Coronary artery (tissue), 2 donors: ENCODE data around the gene CRYBA2.

ENCODE experiments used
- DNase-seq: peaks from one replicate; pipeline ENCODE4 v3.0.0-alpha.2; 2017; ENCODE audit warnings: low spot score
- H3K27ac ChIP-seq, 2 donors: fragments of 200-600 bp; sonication (generic); one replicate each; pipeline ENCODE4 v1.5.1; 2016 to 2019
- H3K4me3 ChIP-seq: fragments of 200-600 bp; sonication (generic); 2 replicates; pipeline ENCODE4 v1.5.1; 2016; ENCODE audit warnings: mild to moderate bottlenecking, moderate library complexity
- TF ChIP-seq, protein P1 (sequence below): fragments of 200-600 bp; sonication (generic); IDR thresholded peaks from one replicate; pipeline ENCODE4 v1.5.1; 2019; ENCODE audit warnings: antibody characterized with exemption

Gene CRYBA2, protein sequence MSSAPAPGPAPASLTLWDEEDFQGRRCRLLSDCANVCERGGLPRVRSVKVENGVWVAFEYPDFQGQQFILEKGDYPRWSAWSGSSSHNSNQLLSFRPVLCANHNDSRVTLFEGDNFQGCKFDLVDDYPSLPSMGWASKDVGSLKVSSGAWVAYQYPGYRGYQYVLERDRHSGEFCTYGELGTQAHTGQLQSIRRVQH

DNA sequence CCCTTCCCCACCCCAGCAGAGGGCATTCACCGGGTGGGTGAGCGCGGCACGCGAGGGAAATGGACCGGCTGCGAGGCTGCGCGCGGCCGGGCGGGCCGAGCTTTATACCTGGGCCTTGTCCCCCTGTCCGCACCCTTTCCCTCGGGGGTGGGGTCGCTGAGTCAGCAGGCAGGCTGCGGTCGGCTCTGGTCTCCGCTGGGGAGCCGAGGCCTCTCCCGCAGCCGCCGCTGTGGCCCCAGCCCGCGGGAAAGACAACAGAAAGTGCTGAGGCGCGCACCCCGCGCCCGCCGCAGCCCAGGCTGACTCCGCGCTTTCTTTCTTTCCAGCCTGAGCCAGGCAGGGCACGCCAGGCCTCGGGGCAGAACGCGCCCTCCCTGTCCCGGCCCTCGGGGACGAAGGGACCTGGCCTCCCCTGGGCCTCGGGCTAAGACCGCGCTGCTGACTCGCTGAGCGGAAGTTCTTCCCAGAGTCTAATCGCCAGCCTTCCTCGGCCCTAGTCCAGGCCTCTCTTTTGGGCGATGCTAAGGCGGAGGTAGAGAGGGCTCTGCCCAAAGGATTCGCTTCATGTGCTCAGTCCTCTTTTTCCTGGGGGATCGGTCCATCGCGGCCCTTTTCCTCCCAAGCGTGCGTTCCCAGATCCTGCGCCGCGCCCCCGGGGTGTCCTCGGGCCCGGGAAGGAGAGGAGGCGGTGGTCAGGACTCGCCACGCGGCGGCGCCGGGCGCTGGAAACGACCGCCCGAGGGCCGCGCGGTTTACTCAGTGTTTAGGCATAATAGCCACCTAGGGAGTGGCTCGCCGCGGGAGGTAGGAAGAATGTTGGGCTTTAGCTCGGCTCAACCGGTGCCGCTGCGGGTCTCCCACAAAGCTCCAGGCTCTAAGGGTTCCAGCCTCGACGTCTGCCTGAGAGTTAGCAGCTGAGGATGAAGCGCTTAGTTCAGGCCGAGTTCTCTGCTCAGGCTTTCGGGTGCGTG is at the start of gene CRYBA2:
TSS of gene CRYBA2 (minus strand) at position 78 of the 971 bp plus-strand sequence. CDS start 246 bp downstream, outside the sequence.
- H3K27ac ChIP-seq, result no peak within 1 kb of the TSS
- TF ChIP-seq, protein P1, sequence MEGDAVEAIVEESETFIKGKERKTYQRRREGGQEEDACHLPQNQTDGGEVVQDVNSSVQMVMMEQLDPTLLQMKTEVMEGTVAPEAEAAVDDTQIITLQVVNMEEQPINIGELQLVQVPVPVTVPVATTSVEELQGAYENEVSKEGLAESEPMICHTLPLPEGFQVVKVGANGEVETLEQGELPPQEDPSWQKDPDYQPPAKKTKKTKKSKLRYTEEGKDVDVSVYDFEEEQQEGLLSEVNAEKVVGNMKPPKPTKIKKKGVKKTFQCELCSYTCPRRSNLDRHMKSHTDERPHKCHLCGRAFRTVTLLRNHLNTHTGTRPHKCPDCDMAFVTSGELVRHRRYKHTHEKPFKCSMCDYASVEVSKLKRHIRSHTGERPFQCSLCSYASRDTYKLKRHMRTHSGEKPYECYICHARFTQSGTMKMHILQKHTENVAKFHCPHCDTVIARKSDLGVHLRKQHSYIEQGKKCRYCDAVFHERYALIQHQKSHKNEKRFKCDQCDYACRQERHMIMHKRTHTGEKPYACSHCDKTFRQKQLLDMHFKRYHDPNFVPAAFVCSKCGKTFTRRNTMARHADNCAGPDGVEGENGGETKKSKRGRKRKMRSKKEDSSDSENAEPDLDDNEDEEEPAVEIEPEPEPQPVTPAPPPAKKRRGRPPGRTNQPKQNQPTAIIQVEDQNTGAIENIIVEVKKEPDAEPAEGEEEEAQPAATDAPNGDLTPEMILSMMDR, result no peak
- peak within 1 kb of the TSS; percentile 68 for H3K4me3 ChIP-seq
- no peak for DNase-seq

DNA sequence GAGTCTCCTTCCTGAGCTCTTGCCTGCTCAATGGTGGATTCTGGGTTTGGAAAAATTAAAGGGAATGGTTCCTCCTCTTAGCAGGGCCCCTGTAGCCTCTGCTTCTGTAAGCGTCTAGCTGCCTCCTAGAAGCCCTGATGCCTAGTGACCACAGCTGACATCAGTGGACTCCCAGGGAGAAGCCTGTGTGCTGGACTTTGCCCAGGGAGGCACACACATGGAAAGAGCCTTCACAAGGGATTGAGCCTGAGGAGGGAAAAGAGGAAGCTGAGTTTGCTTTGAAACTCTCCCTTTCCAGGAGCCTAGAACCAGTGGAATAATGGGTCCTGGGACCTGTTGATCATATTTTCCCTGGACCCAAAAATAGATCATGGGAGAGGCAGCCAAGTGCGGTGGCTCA is 49.5 kb upstream of the CRYBA2 start:
- no peak for DNase-seq
- TF ChIP-seq, protein P1, result no peak
- no peak overlapping the region for H3K27ac ChIP-seq
- no peak overlapping the region for H3K4me3 ChIP-seq

DNA sequence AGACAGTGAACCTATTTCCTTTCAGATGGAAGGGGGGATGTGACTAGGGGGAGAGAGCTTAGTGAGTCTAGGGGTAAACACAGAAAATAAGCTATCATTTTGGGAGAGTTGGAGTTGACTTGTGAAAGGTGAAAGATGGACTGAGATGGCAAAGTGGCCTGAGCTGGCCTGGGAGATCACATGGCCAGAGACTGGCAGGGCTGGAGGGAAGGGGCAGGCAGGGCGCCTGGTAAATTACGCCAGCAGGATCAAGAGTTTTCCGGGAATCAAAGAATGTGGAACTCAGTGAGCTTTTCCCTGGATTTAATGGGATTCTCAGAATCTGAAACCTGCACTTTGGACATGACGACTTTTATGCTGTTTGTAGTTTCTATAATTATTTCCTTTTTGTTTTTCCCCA is 48.9 kb upstream of the CRYBA2 start:
- DNase-seq, result no peak
- TF ChIP-seq, protein P1, result no peak
- no peak overlapping the region for H3K27ac ChIP-seq
- no peak overlapping the region for H3K4me3 ChIP-seq

DNA sequence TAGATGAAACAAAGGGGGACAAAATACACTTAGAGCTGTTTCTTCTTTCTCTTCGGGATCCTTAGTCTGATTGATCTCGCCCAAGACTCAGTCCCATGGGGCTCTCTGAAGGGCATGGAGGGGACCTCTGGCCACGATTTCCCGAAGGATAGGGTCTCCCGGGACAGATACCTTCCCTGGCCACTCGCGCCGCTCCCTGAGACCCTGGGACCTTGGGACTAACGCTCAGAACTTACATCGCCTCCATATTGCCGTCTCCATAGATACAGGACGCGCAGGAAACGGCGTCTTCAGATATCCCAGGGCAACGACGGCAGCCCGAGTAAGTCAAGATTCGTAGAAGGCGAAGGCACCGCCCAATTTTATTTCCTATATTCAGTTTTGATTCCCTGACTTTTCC is 48.0 kb upstream of the CRYBA2 start, which contains the start of gene CFAP65:
TSS of gene CFAP65 (minus strand) at position 265 of the 400 bp plus-strand sequence. CDS start 2,468 bp downstream, outside the sequence.
- TF ChIP-seq, protein P1, result no peak
- DNase-seq, result no peak
- Histone ChIP-seq H3K27ac (no peak within 1 kb of the TSS), H3K4me3 (no peak within 1 kb of the TSS)

DNA sequence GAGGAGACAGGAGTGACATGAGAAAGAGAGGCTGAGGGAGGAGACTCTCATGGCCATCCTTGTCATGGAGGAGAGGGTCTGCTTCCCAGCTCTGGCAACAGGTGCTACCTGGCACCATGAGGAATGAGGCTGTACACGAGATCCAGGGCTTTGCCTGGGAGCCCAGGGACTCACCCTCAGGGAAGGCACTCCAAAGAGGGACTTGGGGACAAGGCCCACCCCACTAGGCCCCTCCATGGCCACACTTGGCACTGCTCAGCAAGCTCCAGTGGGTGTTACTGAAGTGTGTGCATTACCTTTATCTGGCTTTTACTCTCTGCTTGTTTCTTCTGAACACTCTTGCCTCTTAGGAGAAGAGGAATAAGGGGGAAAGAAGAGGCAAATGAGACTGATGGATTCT is 45.4 kb upstream of the CRYBA2 start:
- TF ChIP-seq, protein P1, result no peak
- no peak overlapping the region for H3K27ac ChIP-seq
- no peak for DNase-seq
- H3K4me3 ChIP-seq, result no peak overlapping the region

DNA sequence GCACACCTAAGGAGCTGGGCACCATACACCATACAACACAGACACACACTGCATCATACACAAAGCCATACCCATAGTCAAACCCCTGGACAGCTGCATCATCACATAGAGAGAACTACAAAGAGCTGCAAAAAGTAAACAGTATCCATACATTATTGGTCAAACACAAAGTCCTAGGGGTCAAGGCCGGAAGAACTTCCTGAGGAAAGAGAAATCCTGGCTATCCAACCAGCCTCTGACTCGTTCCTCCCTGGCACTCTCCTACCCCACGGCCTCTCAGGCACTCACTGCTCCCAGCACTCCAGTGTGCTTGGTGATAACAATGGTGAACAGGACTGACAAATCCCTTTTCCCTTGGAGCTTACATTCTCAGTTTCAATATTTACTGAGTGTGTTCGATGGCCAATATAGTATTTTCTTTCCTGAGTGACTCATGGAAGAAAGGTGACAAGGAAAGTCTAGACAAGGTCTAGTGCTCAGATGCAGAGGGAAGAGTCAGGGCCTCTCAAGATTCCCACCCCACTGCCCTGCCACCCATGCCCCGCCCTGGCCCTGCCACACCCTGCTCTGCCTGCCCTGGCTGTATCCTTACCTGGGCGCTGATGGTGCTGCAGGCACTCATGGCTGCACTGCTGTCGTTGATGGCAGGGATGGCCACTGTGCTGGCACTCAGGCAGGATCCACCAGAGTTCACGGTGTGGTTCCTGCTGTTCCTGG is 44.7 kb upstream of the CRYBA2 start:
- Histone ChIP-seq H3K27ac (no peak overlapping the region), H3K4me3 (no peak overlapping the region)
- TF ChIP-seq, protein P1, result no peak
- DNase-seq, result no peak
